Astrocyte of the spinal cord (primary cell): Measurements from ENCODE around the gene FAM135A.
"Not testable (repeated sequence)": the region's sequence is repeated elsewhere in the genome, so short reads cannot be mapped to it uniquely, and the experiment has no call there.

ENCODE experiments used
- DNase-seq: peaks from one replicate; pipeline ENCODE4 v3.0.0; 2011; ENCODE audit warnings: low read depth, low spot score
- H3K4me3 ChIP-seq: 2 replicates; pipeline ENCODE4 v1.5.1; 2011; ENCODE audit warnings: low read depth, mild to moderate bottlenecking, low read length, moderate library complexity
- CTCF ChIP-seq: IDR thresholded peaks from 2 replicates; pipeline ENCODE4 v1.5.1; 2012; ENCODE audit warnings: low read depth, mild to moderate bottlenecking, low read length, inconsistent platforms
- in situ Hi-C: cut with HindIII; loops from 2 replicates; pipeline ENCODE4 v1.10.0; 2017; ENCODE audit warnings: low sequenced_read_pairs

FAM135A gene

GRCh38 chr6:70456735-70457134 lies 43.4 kb downstream of the FAM135A start:
- no peak for TF ChIP-seq CTCF
- no peak for DNase-seq
- in situ Hi-C loops, result no loop called here
- H3K4me3 ChIP-seq, result no peak overlapping the region

DNA sequence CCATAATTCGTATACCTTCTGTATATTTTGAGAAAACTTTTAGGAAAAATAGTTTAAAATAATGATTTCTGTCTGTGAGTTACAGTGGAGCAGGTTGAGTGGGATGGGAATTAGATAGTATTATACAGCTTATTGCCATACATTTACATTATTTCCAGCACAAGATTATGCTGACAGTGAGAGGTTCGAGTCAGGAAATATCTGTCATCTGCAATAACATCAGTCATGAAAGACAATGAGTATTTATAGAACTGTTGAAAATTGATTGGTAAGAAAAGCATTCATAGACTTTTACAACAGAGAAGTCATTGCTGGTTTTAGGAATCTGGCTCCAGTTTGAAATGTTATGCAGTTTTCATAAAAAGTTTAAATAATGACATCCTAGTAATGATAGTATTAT lies 45.9 kb downstream of the FAM135A start:
- TF ChIP-seq CTCF, result no peak
- DNase-seq, result no peak
- in situ Hi-C loops, result no loop called here
- H3K4me3 ChIP-seq, result no peak overlapping the region

DNA sequence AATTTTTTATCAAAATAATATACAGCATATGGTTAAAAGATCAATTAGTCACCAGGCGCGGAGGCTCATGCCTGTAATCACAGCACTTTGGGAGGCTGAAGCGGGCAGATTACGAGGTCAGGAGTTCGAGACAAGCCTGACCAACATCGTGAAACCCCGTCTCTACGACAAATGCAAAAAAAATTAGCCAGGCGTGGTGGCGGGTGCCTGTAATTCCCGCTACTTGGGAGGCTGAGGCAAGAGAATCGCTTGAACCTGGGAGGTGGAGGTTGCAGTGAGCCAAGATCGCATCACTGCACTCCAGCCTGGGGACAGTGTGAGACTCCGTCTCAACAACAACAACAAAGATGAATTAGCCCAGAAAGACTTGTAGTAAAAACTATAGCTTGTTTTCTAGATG lies 46.4 kb downstream of the FAM135A start:
- DNase-seq, H3K4me3 ChIP-seq, in situ Hi-C loops: not testable (repeated sequence)

DNA sequence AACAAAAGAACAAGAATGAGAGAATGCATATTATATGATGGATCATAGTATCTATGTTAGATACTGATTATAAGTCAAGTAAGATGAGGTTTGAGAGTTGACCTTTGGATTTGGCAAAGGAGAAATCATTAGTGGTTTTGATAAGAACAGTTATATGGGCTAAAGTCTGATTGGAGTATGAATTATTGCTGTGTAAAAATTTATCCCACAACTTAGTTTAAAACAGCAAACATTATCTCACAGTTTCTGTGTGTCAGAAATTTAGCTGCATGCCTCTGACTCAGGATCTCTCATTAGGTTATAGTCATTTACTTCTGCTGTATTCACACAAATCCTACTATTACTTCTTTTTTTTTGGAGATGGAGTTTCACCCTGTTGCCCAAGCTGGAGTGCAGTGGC lies 56.7 kb downstream of the FAM135A start:
- no peak overlapping the region for H3K4me3 ChIP-seq
- in situ Hi-C loops, result no loop called here
- DNase-seq, result no peak
- no peak for TF ChIP-seq CTCF

DNA sequence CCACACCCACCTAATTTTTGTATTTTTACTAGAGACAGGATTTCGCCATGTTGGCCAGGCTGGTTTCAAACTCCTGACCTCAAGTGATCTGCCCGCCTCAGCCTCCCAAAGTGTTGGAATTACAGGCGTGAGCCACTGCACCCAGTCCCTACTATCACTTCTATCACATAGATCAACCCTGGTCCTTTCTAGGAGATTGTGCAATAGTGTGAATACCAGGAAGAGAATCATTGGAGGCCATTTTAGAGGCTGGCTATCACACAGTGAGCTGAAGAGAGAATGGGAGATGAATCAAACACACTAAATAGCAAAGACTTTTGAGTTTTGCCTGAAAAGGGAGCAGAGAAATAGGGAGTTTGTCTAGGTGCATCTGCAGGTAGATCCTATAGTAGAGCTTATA lies 57.2 kb downstream of the FAM135A start:
- DNase-seq, result not testable (repeated sequence)

GRCh38 chr6:70474751-70475150 lies 61.4 kb downstream of the FAM135A start:
- in situ Hi-C loops, result no loop called here
- peak; percentile 55 for DNase-seq
- H3K4me3 ChIP-seq, result no peak overlapping the region
- TF ChIP-seq CTCF, result no peak

More for the DNA sequence above, 57.2 kb downstream of the FAM135A start:
- in situ Hi-C loops, H3K4me3 ChIP-seq: not testable (repeated sequence)

DNA sequence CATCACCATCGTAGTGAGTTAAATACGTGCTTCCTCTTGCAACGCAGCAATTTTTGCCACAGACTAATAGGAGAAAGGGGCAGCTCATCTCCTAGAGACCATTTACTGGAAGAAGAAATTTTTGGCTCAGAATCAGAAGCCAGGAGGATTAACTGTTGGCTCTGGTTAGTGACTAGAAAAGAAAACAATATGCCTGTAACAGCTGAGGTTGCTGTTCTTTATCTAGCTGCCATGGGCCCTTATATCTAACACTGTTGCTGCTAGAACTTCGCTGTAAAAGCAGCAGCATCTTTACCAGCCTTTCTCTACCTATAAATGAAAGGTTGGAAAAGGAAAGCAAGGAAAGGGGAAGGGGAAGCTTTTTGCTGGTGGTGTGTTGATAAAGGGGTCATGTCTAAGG lies 65.9 kb downstream of the FAM135A start:
- TF ChIP-seq CTCF, result no peak
- DNase-seq, result peak; percentile 68
- H3K4me3 ChIP-seq, result no peak overlapping the region
- in situ Hi-C loops, result no loop called here

DNA sequence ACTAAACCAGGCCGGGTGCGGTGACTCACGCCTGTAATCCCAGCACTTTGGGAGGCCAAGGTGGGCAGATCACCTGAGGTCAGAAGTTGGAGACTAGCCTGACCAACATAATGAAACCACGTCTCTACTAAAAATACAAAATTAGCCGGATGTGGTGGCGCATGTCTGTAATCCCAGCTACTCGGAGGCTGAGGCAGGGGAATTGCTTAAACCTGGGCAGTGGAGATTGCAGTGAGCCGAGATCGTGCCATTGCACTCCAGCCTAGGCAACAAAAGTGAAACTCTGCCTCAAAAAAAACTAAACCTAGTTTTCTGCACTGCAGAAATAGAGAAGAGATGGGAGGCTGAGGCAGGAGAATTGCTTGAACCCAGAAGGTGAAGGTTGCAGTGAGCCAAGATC lies 73.3 kb downstream of the FAM135A start:
- DNase-seq, in situ Hi-C loops, H3K4me3 ChIP-seq: not testable (repeated sequence)

DNA sequence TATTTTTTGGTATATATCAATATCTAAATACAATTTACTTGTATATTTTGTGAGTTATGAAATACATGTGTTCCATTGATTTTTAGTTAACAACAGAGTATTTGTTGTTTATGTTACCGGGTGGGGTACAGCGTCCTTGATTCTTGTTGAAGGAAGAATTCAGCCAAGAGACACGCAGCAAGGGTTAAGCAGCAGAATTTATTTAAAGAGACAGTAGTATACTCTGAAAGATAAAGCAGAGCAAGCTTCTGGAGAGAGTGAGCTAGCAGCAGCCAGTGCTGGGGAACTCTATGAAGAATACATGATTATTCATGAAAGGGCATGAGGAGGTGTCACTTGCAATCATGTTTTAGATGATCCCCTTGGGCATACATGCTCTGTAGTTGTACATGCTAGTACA lies 76.1 kb downstream of the FAM135A start:
- no peak for DNase-seq
- H3K4me3 ChIP-seq, result no peak overlapping the region
- TF ChIP-seq CTCF, result no peak
- in situ Hi-C loops, result no loop called here
